CD4-positive, alpha-beta T cell treated with Interleukin-17A for 4 hours (primary cell): ENCODE results near the gene MYO7B.
A peak's percentile ranks its signal among the peaks of the same experiment; 100 is the strongest.

ENCODE experiments used
- DNase-seq: peaks from one replicate; pipeline ENCODE4 v3.0.0-alpha.2; 2020; ENCODE audit warnings: mixed read lengths

MYO7B gene

GRCh38 chr2:127611076-127611925 lies 75.8 kb downstream of the MYO7B start:
- DNase-seq: no peak

GRCh38 chr2:127612111-127612822 lies 76.8 kb downstream of the MYO7B start:
- no peak for DNase-seq

- DNase-seq: no peak
Measured at GRCh38 chr2:127614246-127614645, 78.8 kb downstream of the MYO7B start.

GRCh38 chr2:127614731-127615130 lies 79.2 kb downstream of the MYO7B start:
- DNase-seq: no peak

GRCh38 chr2:127615511-127616166 lies 80.2 kb downstream of the MYO7B start:
- peak; percentile 43 for DNase-seq

GRCh38 chr2:127618551-127619202 lies 83.2 kb downstream of the MYO7B start:
- DNase-seq: no peak

- DNase-seq: no peak
Measured at GRCh38 chr2:127619203-127619590, 83.7 kb downstream of the MYO7B start.

- DNase-seq: no peak
Measured at GRCh38 chr2:127619877-127620705, 84.6 kb downstream of the MYO7B start.

- no peak for DNase-seq
Measured at GRCh38 chr2:127620866-127621265, 85.4 kb downstream of the MYO7B start.

GRCh38 chr2:127621981-127622431 lies 86.5 kb downstream of the MYO7B start:
- no peak for DNase-seq

- DNase-seq: no peak
Measured at GRCh38 chr2:127622561-127623387, 87.3 kb downstream of the MYO7B start.

- DNase-seq: no peak
Measured at GRCh38 chr2:127623388-127624319, 88.2 kb downstream of the MYO7B start.

- no peak for DNase-seq
Measured at GRCh38 chr2:127624320-127624755, 88.9 kb downstream of the MYO7B start.

GRCh38 chr2:127624756-127625571 lies 89.5 kb downstream of the MYO7B start:
- DNase-seq: no peak

GRCh38 chr2:127625572-127625951 lies 90.1 kb downstream of the MYO7B start:
- DNase-seq: no peak

- DNase-seq: no peak
Measured at GRCh38 chr2:127626175-127626574, 90.7 kb downstream of the MYO7B start.

- DNase-seq: no peak
Measured at GRCh38 chr2:127626917-127627739, 91.6 kb downstream of the MYO7B start.
